Measurements from ENCODE around the gene CFAP20.
"Not testable (repeated sequence)": the region's sequence is repeated elsewhere in the genome, so short reads cannot be mapped to it uniquely, and the experiment has no call there.

CFAP20 gene

DNA sequence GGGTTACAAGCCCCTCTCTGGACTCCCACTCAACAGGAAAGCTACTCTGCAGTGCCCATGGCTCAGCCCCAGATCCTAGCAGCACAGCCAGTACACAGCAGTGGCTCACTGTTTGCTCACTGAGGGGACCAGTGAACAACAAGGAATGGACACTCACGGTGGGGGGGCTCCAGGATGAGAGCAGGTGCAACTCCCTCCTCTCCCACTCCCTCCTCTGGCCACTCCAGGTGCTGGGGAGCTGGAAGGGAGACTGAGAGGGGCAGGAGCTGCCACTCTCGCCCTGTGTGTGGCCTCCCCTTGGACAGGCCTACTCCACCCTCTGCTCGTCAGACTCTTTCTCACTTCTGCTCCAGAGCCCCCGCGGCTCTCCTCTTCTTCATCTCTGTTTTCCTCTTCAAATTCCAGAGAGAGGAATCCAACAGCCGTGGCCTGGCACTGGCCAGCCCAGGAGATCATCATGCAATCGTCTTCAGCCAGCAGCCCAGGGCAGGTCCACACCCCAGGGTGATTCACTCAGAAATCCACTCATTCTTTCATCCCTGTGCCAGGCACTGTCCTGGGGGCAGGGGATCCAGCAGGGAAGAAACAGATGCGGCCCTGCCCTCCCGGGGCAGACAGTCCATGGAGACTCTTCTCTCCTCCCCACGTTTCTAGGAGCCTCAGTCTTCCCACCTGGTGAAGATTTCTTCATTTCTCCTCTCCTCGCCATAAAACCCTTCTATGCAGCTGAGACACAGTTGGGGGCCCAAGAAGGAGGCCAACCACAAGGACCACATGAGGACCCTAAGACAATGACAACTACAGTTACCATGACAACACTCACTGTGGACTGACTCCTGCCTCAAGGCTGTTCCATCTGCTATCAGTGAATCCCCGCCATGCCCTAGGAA lies 30.7 kb downstream of the CFAP20 start:
- FAIRE-seq = peak; percentile 74
- peak; percentile 47 for DNase-seq (ENCODE audit: low spot score)

DNA sequence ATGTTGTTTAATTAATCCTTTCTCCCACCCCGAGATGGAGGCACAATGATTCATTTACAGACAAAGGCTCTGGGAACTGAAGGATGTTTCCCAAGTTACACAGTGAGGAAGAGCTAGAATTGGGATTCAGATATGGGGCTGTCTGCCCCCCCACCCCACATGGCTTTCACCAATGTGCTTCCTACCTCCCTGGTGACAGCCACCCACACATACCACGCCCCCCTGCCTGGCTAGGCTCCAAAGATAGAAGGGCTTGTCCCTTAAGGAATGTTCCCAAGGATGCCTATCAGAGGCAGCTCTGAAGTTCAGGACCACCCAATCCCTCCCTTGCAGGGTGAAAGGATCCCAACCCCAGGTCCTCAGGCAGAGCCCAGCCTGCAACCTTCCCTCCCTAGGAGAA lies 32.9 kb downstream of the CFAP20 start:
- peak; percentile 29 for DNase-seq (ENCODE audit: low spot score)
- no peak for FAIRE-seq

DNA sequence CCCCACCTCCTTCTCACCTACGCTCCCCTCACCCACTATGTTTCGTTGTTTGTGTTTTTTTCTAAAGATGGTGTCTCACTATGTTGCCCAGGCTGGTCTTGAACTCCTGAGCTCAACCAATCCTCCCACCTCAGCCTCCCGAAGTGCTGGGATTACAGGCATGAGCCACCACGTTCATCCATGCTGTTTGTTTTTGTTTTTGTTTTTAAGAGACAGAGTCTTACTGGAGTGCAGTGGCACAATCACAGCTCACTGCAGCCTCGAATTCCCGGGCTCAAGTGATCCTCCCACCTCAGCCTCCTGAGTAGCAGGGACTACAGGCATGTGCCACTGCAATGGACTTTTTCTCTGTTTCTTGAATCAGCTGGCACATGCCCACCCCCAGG lies 33.6 kb downstream of the CFAP20 start:
- FAIRE-seq; DNase-seq (ENCODE audit: low spot score): not testable (repeated sequence)

DNA sequence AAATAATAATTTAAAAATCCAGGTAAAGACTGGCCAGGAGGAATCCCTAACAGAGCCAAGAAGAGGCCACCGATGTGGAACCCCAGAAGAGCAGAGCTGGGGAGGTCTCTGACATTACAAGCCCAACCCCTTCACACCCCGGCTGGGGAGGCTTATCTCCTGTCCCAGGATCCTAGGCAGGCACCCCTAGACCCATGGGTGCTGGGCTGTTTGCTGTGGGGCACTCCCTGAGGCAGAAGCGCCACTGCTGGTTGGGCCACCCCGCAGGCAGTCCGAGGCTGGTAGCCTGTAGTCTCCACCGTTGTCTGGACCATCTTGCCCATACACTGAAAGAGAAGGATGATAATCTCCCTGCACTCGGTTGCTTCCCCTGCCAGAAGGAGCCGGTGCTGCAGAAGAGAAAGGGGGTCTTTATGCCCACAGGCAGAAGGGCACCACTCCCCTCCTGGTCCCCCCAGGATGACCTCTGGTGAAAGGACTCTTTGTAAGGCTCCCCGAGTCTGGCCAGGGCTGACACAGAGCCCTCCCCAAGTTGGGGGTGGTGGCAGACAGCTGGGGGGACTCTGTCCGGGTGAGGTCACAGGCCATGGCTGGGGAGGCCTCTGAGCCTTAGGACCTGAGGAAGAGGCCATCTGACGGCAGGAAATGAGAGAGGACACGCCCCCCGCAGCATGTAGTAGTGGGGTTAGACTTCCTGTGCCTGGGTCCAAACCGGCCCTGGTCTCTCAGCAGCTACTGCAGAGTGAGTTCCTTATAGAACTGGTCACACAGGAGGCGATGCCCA lies 34.2 kb downstream of the CFAP20 start:
- DNase-seq (ENCODE audit: low spot score) = no peak
- no peak for FAIRE-seq

GRCh38 chr16:58094026-58094425 lies 35.2 kb downstream of the CFAP20 start:
- DNase-seq (ENCODE audit: low spot score) (no peak), FAIRE-seq (no peak)

DNA sequence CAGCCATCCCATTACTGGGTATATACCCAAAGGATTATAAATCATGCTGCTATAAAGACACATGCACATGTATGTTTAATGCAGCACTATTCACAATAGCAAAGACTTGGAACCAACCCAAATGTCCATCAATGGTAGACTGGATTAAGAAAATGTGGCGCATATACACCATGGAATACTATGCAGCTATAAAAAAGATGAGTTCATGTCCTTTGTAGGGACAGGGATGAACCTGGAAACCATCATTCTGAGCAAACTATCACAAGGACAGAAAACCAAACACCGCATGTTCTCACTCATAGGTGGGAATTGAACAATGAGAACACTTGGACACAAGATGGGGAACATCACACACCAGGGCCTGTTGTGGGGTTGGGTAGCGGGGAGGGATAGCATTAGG lies 38.8 kb downstream of the CFAP20 start:
- DNase-seq (ENCODE audit: low spot score); FAIRE-seq: not testable (repeated sequence)

DNA sequence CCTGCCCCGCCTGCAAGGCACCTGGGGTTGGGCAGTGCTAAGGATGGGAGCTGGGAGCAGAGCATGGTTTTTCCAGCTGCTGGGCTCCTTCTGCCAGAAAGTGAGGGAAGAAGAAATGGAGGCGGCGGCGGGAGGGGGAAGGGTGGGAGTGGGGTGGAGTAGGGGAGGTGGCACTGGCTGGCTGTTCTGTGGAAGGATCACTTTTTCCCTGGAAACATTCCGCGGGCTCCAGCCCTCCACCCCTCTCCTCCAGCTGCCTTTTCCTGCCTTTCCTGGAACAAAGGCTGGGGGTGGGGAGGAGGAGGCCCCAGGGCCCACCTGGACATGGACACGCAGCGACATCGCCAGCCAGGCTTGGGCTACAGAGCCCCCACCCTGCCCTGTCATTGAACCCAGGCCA lies 41.1 kb downstream of the CFAP20 start:
- FAIRE-seq = no peak

DNA sequence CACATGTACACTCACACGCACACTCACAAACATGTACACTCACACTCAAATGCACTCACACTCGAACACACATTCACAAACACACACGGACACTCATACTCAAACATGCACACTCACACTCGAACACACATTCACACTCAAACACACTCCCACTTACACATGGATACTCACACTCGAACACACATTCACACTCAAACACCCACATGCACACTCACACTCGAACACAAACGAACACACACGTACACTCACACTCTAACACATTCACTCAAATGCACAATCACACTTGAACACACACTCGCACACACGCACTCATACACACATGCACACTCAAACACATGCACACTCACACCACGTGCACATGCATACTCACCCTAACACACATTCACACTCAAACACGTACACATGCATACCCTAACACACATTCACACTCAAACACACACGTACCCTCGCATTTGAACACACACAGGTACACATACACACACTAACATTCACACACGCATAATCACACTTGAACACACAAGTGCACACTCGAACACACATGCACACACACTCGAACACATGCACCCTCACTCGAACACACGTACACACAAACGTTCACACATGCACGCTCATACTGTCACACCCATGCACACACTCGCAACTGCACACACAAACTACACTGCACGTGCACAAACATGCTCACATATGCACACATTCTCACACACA lies 41.8 kb downstream of the CFAP20 start:
- DNase-seq (ENCODE audit: low spot score) (no peak), FAIRE-seq (peak; percentile 98)

More for the DNA sequence above, 41.1 kb downstream of the CFAP20 start:
- no peak for DNase-seq (ENCODE audit: low spot score)

DNA sequence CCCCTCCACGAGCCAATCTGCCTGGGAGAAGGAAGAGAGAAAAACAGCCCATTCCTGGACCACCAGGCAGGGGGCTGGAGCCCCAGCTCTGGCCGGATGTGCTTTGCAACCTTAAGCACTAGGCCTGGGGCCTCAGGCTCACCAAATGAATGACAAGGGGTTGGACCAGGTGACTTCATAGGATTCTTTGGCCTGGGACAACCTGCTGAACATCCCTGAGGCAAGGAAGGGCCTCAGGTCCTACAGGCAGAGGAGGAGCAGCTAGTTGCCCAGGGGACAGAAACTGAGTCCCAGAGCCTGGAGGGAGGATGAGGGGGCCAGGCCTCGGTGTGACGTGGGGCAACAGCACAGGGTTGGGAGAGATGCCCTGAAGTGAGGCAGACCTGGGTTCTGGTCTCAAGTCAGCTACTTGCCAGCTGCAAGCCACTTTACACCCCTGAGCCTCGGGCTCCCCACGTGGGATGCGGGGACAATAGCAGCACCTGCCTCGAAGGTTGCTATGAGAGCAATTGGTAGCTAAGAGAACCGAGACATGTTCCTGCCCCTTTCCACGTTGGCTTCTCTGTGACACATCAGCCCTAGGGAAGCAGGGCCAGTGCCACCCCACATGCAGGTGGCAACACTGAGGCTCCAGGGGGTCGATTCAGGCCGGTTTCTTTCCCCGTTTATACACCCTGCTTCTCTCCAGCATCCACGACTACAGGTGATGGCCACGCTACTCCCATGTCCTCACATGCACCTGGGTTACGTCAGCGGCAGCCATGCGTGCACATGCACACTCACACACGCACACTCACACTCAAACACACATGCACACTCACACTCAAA lies 42.6 kb downstream of the CFAP20 start:
- FAIRE-seq (no peak), DNase-seq (ENCODE audit: low spot score) (no peak)

DNA sequence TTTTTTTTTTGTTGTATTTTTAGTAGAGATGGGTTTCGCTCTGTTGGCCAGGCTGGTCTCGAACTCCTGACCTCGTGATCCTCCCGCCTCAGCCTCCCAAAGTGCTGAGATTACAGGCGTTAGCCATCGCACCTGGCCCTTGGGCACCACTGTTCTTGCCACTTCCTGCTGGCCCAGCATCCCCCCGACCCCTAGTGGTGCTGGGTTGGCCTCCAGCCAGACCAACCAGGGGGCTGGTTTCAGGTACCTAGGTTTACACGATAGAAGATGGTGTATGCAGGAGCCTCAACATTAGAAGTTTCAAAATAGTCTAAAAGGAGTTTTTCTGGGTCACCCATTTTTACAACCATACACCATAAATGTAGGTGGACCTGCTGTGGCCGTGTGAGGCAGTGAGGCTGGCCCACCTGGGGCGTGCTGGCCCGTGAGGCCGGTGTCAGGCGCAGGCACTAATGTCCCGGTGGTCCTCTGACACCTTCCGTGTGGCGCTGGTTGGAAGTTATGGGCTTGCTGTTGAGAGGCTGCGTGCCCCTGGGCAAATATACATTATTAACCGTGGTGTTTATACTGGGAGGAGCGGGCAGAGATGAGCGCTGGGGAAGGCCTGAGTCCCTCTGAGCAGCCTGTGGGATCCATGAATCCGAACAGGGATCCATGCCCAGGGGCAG lies 43.5 kb downstream of the CFAP20 start:
- no peak for FAIRE-seq
- DNase-seq (ENCODE audit: low spot score) = no peak

GRCh38 chr16:58085171-58085570 lies 44.0 kb downstream of the CFAP20 start:
- FAIRE-seq = no peak
- no peak for DNase-seq (ENCODE audit: low spot score)

GRCh38 chr16:58084635-58085034 lies 44.5 kb downstream of the CFAP20 start:
- DNase-seq (ENCODE audit: low spot score) (no peak), FAIRE-seq (no peak)

- DNase-seq (ENCODE audit: low spot score) (no peak), FAIRE-seq (no peak)
Observed at GRCh38 chr16:58082381-58082780, 46.8 kb downstream of the CFAP20 start.

DNA sequence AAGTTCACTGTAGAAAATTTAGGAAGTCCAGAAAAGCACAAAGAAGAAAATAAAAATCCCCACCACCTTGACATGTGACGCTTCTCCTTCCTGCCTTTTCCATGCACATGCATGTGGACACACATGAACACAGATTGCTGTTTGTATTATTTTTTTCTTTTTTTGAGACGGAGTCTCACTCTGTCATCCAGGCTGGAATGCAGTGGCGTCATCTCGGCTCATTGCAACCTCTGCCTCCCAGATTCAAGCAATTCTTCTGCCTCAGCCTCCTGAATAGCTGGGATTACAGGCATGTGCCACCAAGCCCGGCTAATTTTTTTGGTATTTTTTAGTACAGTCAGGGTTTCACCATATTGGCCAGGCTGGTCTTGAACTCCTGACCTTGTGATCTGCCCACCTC lies 48.5 kb downstream of the CFAP20 start:
- FAIRE-seq; DNase-seq (ENCODE audit: low spot score): not testable (repeated sequence)

- DNase-seq (ENCODE audit: low spot score) (no peak), FAIRE-seq (no peak)
Observed at GRCh38 chr16:58077796-58078195, 51.4 kb downstream of the CFAP20 start.

GRCh38 chr16:58076514-58076913 lies 52.7 kb downstream of the CFAP20 start:
- FAIRE-seq (no peak), DNase-seq (ENCODE audit: low spot score) (no peak)

- DNase-seq (ENCODE audit: low spot score) (no peak), FAIRE-seq (no peak)
Observed at GRCh38 chr16:58074657-58075056, 54.5 kb downstream of the CFAP20 start.

GRCh38 chr16:58073086-58073485 lies 56.1 kb downstream of the CFAP20 start:
- not testable (repeated sequence) for FAIRE-seq; DNase-seq (ENCODE audit: low spot score)

DNA sequence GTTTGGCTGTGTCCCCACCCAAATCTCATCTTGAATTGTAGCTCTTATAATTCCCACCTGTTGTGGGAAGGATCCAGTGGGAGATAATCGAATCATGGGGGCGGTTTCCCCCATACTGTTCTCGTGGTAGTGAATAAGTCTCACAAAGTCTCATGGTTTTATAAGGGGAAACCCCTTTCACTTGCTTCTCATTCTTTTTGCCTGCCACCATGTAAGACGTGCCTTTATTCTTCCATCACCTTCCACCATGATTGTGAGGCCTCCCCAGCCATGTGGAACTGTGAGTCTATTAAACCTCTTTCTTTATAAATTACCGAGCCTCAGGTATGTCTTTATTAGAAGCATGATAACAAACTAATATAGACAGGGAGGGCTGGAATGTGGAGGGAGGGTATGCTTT lies 57.0 kb downstream of the CFAP20 start:
- not testable (repeated sequence) for DNase-seq (ENCODE audit: low spot score); FAIRE-seq

DNA sequence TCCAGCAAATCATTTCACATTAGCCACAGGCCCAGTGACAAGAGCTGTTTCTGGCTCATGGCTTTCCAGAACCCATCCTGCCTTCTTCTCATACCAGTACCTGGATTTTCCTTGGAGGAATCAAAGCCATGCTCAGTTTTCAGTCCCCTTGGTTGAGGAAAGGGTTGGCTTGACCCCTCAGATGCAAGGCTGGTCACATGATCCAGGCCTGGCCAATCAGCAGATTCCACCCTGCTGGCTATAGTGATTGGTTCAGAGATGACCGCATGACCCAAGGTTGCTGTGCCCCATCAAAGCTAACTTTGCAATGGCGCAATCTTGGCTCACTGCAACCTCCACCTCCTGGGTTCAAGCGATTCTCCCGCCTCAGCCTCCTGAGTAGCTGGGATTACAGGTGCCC lies 58.6 kb downstream of the CFAP20 start:
- FAIRE-seq (no peak), DNase-seq (ENCODE audit: low spot score) (no peak)

Data from urothelium cell line (cell line).